ENCODE measurements around the gene LHPP.

Gene LHPP

DNA sequence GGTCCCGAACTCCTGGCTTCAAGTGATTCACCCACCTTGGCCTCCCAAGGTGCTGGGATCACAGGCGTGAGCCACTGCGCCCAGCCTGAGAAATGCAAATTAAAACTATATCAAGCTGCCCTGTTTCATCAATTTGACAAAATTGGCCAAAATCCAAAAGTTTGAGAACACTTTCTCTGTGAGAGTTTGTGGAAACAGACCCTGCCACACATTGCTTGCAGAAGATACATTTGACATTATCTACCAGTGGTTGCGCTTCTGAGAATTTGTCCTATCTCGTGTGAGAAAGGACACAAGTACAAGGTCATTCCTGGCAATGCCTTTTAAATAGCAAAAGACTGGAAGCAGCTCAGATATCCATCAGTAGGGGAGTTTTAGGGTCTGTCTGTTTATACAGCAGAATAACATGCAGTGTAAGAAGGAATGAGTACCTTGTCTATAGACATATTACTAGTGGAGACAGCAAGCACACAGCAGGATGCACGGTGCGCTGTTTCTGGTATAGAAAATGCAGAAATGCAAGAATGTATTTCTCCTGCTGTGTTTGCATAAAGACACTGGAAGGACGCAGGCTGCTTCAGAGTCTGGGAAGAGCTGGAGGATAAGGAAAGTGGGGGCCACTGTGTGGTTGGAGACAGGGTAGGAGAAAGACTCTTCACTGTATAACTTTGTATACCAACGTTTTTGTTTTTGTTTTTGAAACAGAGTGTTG is 4.3 kb downstream of the LHPP start:
- in situ Hi-C loops (cut with HindIII; ENCODE audit: low pct_unique_long_range_greater_than_20kb, low sequenced_read_pairs): no loop called here
- no peak for TF ChIP-seq JUND (IDR thresholded peaks at IDR 0.05; ENCODE audit: low read depth)
- no peak for DNase-seq (ENCODE audit: low read depth in 1 of 2, low spot score in 1 of 2)

DNA sequence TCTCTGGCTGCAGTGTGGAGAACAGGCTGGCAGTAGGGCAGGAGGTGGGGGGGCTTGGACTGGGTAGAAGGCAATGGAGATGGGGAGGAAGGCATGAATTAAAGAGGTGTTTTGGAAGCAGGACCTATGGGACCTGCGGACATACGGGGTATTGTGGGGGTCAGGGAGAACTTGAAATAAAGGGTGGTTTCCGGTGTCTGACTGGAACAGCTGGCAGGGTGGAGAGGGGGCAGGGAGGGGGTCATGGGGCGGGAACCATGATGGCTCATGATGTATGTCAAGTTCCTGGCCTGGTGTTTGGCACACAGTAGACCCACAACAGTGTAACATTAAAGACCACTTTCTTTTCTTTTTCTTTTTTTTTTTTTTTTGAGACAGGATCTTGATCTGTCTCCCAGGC is 5.5 kb downstream of the LHPP start:
- no peak for TF ChIP-seq JUND (IDR thresholded peaks at IDR 0.05; ENCODE audit: low read depth)
- in situ Hi-C loops (cut with HindIII; ENCODE audit: low pct_unique_long_range_greater_than_20kb, low sequenced_read_pairs): no loop called here
- no peak for DNase-seq (ENCODE audit: low read depth in 1 of 2, low spot score in 1 of 2)

DNA sequence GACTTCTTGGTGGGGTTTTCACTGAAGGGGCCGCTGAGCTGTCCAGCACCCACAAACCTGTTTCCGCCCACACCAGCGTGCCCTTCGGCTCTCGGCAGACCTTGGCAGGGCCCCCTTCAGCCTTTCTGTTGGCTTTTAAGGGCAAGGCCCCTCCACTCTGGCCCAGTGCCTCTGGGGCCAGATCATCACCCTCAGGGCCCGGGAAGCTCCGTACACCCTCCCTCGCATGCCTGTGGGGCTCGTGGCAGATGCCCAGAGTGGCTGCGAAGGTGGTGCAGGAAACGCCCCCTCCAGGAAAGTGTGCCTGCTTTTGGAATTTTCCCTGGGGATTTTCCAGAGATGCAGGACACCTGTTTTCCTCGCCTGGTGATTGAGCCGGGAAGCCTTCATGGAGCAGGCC is 7.0 kb downstream of the LHPP start:
- in situ Hi-C loops (cut with HindIII; ENCODE audit: low pct_unique_long_range_greater_than_20kb, low sequenced_read_pairs): no loop called here
- DNase-seq (ENCODE audit: low read depth in 1 of 2, low spot score in 1 of 2): no peak
- no peak for TF ChIP-seq JUND (IDR thresholded peaks at IDR 0.05; ENCODE audit: low read depth)

DNA sequence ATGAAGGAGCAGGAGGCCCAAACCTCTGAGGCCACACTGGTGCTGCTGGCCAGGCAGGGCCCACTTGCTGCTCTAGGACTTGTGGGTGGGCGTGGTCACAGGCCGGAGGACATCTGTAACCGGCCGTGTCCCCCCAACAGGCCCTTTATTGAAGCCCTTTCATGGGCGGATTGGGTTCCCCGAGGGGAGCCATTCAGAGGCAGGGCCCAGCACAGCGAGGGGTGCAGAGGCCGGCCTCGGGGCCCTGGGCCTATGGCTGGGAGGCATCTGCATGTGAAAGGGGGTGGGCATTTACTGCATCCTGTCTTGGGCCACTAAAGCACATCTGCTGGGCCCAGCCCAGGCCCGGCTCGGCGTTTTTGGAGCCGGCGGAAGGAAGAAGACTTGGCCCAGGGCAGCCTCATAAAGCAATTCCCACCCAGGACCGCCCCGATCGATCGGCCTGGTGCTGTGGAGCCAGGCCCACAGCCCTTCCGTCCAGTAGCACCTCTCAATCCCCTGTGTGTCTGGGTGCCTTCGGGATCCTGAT is 8.4 kb downstream of the LHPP start:
- in situ Hi-C loops (cut with HindIII; ENCODE audit: low pct_unique_long_range_greater_than_20kb, low sequenced_read_pairs): no loop called here
- no peak for TF ChIP-seq JUND (IDR thresholded peaks at IDR 0.05; ENCODE audit: low read depth)
- no peak for DNase-seq (ENCODE audit: low read depth in 1 of 2, low spot score in 1 of 2)

- TF ChIP-seq JUND (IDR thresholded peaks at IDR 0.05; ENCODE audit: low read depth): no peak
- DNase-seq (ENCODE audit: low read depth in 1 of 2, low spot score in 1 of 2): peak in 1 of 2 experiments; percentile 31
- in situ Hi-C loops (cut with HindIII; ENCODE audit: low pct_unique_long_range_greater_than_20kb, low sequenced_read_pairs): no loop called here
Measured at GRCh38 chr10:124470544-124471434, 9.2 kb downstream of the LHPP start.

- no peak for DNase-seq (ENCODE audit: low read depth in 1 of 2, low spot score in 1 of 2)
- in situ Hi-C loops (cut with HindIII; ENCODE audit: low pct_unique_long_range_greater_than_20kb, low sequenced_read_pairs): no loop called here
- no peak for TF ChIP-seq JUND (IDR thresholded peaks at IDR 0.05; ENCODE audit: low read depth)
Measured at GRCh38 chr10:124472071-124472470, 10.4 kb downstream of the LHPP start.

DNA sequence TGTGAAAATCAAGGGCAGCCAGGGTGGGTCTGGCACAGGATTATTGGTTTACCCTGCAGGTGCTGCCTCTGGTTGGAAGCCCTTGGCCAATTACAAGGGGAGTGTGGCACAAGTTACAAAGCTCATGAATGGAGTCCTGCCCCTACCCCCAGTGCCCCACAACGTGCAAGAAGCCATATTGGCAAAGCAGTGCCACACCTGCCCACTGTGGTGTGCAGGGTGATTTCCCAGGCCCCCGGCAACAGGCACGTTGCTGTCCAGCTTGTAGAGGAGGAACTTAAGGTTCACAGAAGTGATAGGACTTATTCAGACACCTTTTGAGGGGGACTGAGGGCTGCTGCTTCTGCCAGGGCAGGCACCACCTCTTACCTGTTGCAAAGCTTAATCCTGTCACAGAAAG is 11.4 kb downstream of the LHPP start:
- TF ChIP-seq JUND (IDR thresholded peaks at IDR 0.05; ENCODE audit: low read depth): no peak
- in situ Hi-C loops (cut with HindIII; ENCODE audit: low pct_unique_long_range_greater_than_20kb, low sequenced_read_pairs): no loop called here
- no peak for DNase-seq (ENCODE audit: low read depth in 1 of 2, low spot score in 1 of 2)

GRCh38 chr10:124474514-124475070 is 13.0 kb downstream of the LHPP start:
- in situ Hi-C loops (cut with HindIII; ENCODE audit: low pct_unique_long_range_greater_than_20kb, low sequenced_read_pairs): no loop called here
- DNase-seq (ENCODE audit: low read depth in 1 of 2, low spot score in 1 of 2): no peak
- TF ChIP-seq JUND (IDR thresholded peaks at IDR 0.05; ENCODE audit: low read depth): no peak

DNA sequence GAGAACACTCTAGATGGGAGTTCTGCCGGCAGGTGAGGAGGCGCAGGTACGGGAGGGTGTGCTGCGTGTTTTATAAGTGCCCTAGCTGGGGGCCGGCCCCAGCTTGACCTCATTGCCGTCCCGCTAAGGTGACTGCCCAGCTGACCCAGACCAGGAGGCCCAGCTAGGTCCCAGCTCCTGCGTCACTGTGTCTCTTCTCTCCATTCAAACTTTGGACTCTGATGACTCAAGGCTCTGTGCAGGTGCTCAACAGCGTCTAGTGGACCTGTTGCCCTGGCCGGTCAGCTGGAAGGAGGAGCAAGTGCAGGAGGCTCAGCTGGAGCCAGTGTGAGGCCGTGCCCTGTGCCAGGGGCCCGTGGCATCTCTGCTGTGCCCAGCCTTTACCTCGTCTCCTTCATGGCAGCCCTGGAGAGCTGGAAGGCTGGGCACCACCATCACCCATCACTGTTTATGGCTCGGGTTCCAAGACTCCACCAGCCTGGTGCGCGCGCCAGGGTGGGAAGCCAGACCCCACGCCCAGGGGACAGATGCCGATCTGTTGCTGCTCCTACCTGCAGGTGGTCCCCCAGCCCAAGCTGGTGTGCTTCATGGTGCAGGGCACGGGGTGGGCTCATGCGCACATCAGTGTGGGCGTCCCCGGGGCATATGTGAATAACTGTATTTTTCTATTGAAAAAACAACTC is 14.6 kb downstream of the LHPP start:
- no peak for TF ChIP-seq JUND (IDR thresholded peaks at IDR 0.05; ENCODE audit: low read depth)
- no peak for DNase-seq (ENCODE audit: low read depth in 1 of 2, low spot score in 1 of 2)
- in situ Hi-C loops (cut with HindIII; ENCODE audit: low pct_unique_long_range_greater_than_20kb, low sequenced_read_pairs): no loop called here

- in situ Hi-C loops (cut with HindIII; ENCODE audit: low pct_unique_long_range_greater_than_20kb, low sequenced_read_pairs): no loop called here
- DNase-seq (ENCODE audit: low read depth in 1 of 2, low spot score in 1 of 2): no peak
- TF ChIP-seq JUND (IDR thresholded peaks at IDR 0.05; ENCODE audit: low read depth): no peak
Measured at GRCh38 chr10:124477614-124478363, 16.2 kb downstream of the LHPP start.

DNA sequence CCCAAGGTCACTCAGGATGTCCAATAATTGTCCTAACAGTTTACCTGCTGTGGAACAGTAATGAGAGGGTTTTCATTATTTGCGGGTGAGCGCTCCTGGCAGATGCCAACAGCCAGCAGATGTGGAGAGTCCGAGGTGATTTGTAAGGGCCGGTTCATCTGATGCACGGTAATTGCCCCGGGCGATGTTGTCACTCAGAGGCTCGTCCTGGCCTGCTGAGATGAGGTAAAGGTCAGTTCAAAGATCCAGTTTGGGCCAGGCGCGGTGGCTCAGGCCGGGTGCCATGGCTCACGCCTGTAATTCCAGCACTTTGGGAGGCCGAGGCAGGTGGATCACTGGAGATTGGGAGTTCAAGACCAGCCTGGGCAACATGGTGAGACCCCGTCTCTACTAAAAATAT is 16.9 kb downstream of the LHPP start:
- in situ Hi-C loops (cut with HindIII; ENCODE audit: low pct_unique_long_range_greater_than_20kb, low sequenced_read_pairs): no loop called here
- no peak for TF ChIP-seq JUND (IDR thresholded peaks at IDR 0.05; ENCODE audit: low read depth)
- DNase-seq (ENCODE audit: low read depth in 1 of 2, low spot score in 1 of 2): no peak

DNA sequence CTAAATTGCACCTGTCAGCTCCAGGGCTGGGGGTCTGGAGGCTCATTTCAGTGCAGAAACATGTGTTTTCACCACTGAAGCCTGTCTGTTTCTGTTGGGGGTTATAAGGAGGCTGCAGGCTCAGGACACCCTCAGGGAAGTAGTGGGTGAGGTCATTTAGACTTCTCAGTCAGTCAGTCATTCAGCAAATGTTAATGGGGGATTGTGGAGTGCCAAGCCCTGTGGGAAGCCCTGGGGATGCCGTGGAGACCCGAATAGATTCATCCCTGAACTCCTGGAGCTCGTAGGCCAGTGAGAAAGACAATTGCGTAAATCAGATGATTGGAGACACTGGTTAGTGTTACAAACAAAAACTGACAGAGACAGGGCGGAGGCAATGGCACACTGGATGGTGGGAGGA is 19.2 kb downstream of the LHPP start:
- DNase-seq (ENCODE audit: low read depth in 1 of 2, low spot score in 1 of 2): no peak
- no peak for TF ChIP-seq JUND (IDR thresholded peaks at IDR 0.05; ENCODE audit: low read depth)
- in situ Hi-C loops (cut with HindIII; ENCODE audit: low pct_unique_long_range_greater_than_20kb, low sequenced_read_pairs): no loop called here

Measured in T47D (cell line).